Caco-2 (cell line): ENCODE data around the gene TK2. TPM values are rescaled to one million over a fixed set of nuclear protein-coding genes. Genes with fewer than 3 reads are reported as not detected.
A peak's percentile ranks its signal among the peaks of the same experiment; 100 is the strongest.

Experiments used
- Bru-seq: library from RNA; stranded (reverse); fragments of 400-500 nt; gene quantifications from one replicate; lab custom pipeline; 2021; lab: Mats Ljungman, UMichigan
- BruChase-seq, 2 experiments: library from RNA; stranded (reverse); fragments of 400-500 nt; gene quantifications; one replicate each; lab custom pipeline; 2021; lab: Mats Ljungman, UMichigan
- BruUV-seq: library from RNA; stranded (reverse); fragments of 400-500 nt; replicated peaks from 2 replicates; lab custom pipeline; 2021; lab: Mats Ljungman, UMichigan
- CTCF ChIA-PET: fragments of 300-600 bp; sonication (Branson Sonifier 250); formaldehyde crosslinking; loops from one replicate; lab custom pipeline; 2022; ENCODE audit warnings: antibody characterized with exemption; lab: Charles Lee
- POLR2A ChIA-PET: fragments of 300-600 bp; sonication (Branson Sonifier 250); formaldehyde crosslinking; loops from one replicate; lab custom pipeline; 2022; ENCODE audit warnings: antibody characterized with exemption; lab: Charles Lee
- DNase-seq, 2 experiments: peaks; one replicate each; pipeline versions ENCODE4 v3.0.0 to v3.0.0-alpha.2; 2020 to 2022
- H3K27me3 ChIP-seq: replicated peaks from 2 replicates; pipeline ENCODE4 v1.6.0; 2011; ENCODE audit warnings: low read length; ENCODE audit not compliant: control insufficient read depth, insufficient read depth
- H3K36me3 ChIP-seq: 2 replicates; pipeline ENCODE4 v1.5.1; 2011; ENCODE audit warnings: low read length; ENCODE audit not compliant: control insufficient read depth, insufficient read depth
- H3K4me1 ChIP-seq: fragments of 250-450 bp; sonication (Bioruptor Pico); 2 replicates; pipeline ENCODE4 v1.5.1; 2020; ENCODE audit warnings: mild to moderate bottlenecking
- H3K4me3 ChIP-seq: 2 replicates; pipeline ENCODE4 v1.5.1; 2011; ENCODE audit warnings: low read depth, mild to moderate bottlenecking, control low read depth, low read length
- H3K9me3 ChIP-seq: fragments of 250-450 bp; sonication (Bioruptor Pico); 2 replicates; pipeline ENCODE4 v1.5.1; 2020; ENCODE audit warnings: mild to moderate bottlenecking, moderate library complexity
- H3K27ac Mint-ChIP-seq: one replicate; pipeline ENCODE4 v1.8.0; 2022; ENCODE audit warnings: mixed read lengths; ENCODE audit not compliant: unreplicated experiment
- H3K27me3 Mint-ChIP-seq: one replicate; pipeline ENCODE4 v1.8.0; 2022; ENCODE audit warnings: mixed read lengths; ENCODE audit not compliant: insufficient read depth, unreplicated experiment
- H3K36me3 Mint-ChIP-seq: one replicate; pipeline ENCODE4 v1.8.0; 2022; ENCODE audit warnings: mild to moderate bottlenecking, mixed read lengths; ENCODE audit not compliant: insufficient read depth, unreplicated experiment
- H3K4me1 Mint-ChIP-seq: one replicate; pipeline ENCODE4 v1.8.0; 2022; ENCODE audit warnings: low read depth, mixed read lengths; ENCODE audit not compliant: unreplicated experiment
- H3K4me3 Mint-ChIP-seq: one replicate; pipeline ENCODE4 v1.8.0; 2022; ENCODE audit warnings: mild to moderate bottlenecking, moderate library complexity, mixed read lengths; ENCODE audit not compliant: unreplicated experiment
- H3K9me3 Mint-ChIP-seq: one replicate; pipeline ENCODE4 v1.8.0; 2022; ENCODE audit warnings: mixed read lengths; ENCODE audit not compliant: unreplicated experiment
- intact Hi-C: fragments of 100-400 bp; cut with micrococcal nuclease; formaldehyde crosslinking; loops from one replicate; pipeline ENCODE4 v1.10.0; 2022; ENCODE audit not compliant: unreplicated experiment
- long read RNA-seq: library from polyadenylated mRNA; stranded (forward); transcript quantifications from one replicate; pipeline ENCODE4 v2.0.0, GENCODE V29; 2022
- total RNA-seq: library from RNA; stranded (reverse); gene quantifications from 2 replicates; pipeline ENCODE4 v1.2.3, GENCODE V29; 2022
- TF ChIP-seq, protein P1 (sequence below), 2 experiments: fragments of 200-600 bp in 1 of 2; IDR thresholded peaks; 1 replicate in 1 of 2; 2 replicates in 1 of 2; pipeline versions ENCODE4 v1.5.1 to v1.8.0; 2011 to 2022; ENCODE audit warnings: antibody characterized with exemption in 1 of 2, control low read depth in 1 of 2, inconsistent platforms in 1 of 2, low read depth in 1 of 2, low read length in 1 of 2, mild to moderate bottlenecking in 1 of 2, moderate library complexity in 1 of 2; ENCODE audit not compliant: insufficient read depth in 1 of 2, severe bottlenecking in 1 of 2, unreplicated experiment in 1 of 2

The TK2 gene
- total RNA-seq = 18.2 and 19.3 TPM in 2 replicates
- Bru-seq, nascent RNA = percentile 57 among the genes with signal in this experiment
- BruChase-seq, experiment 1, labeled RNA remaining after a 2-hour chase = percentile 56 among the genes with signal in this experiment
- BruChase-seq, experiment 2, labeled RNA remaining after a 6-hour chase = percentile 58 among the genes with signal in this experiment
- long read RNA-seq, full-length matches to known transcripts = 13 of 38 reads
- long read RNA-seq, partial matches to known transcripts = 2 of 38 reads
- long read RNA-seq, other reads (novel, unspliced or antisense) = 23 of 38 reads

DNA sequence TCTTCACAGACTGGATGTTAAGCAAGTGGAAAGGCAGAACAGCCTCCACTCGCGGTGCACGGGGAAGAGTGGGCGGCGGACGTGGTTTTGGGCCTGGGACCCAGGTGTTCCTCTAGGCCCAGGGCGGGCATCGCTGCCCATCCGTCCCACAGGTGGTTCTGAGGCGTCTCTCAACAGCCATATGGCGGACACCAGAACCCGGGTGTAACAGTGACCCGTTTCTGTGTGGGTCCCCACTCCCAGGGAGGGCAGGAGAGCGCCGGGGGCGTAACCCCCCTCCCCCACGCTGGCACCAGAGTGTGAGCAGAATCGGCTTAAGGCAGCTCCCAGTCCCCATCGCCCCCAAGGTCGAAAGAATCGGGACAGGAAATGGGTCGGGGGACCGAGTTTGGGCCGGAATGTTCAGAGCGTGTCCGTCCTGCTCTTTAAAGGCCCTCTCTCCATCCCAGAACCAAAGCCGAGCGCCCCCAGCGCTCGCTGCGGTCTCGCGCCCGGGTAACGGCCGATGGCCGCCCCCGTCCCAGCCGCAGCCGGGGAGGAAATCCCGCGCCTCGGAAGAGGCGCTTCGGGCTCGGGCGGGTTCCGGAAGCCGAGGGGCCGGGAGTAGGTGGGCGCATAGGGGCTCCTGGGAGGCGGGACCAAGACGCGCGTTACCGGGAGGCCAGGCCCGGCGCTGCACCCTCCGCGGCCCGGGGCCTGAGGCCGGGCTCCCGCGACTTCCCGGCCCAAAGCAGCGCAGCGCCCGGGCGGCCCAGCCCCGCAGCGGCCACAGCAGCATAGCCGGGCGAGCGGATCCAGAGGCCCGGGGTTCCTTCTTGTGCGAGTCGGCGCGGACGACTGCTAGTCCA is at the start of gene TK2:
TSS of gene TK2 (minus strand) at position 839 of the 848 bp plus-strand sequence. CDS start at position 778, 61 bp downstream.
- CTCF ChIA-PET = no interaction called here
- Mint-ChIP-seq H3K9me3 (no peaks in the 10 kb centered on the region), H3K4me1 (peaks cover 32% of the 10 kb centered on the region)

DNA sequence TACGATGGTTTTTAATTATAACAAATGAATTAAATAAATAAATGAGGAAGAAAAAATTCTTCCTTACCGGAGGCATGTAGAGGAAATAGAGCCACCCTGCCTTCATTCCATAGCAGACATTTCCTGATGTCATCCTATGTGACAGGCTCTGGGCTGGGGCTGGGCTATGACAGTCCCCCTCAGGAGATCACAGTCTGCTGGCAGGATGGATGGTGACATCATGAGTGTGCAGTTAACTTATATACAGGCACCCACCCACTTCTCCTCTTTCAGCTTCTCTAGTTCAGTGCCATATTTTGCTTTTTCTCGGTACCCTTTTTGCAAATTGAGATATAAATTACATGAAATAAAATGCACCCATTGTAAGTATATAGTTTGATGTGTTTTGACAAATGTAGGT is 48.2 kb upstream of the TK2 start:
- H3K9me3 ChIP-seq = peaks cover 5% of the 10 kb centered on the region; the same call in 1 of the 2 replicates
- TF ChIP-seq, protein P1, sequence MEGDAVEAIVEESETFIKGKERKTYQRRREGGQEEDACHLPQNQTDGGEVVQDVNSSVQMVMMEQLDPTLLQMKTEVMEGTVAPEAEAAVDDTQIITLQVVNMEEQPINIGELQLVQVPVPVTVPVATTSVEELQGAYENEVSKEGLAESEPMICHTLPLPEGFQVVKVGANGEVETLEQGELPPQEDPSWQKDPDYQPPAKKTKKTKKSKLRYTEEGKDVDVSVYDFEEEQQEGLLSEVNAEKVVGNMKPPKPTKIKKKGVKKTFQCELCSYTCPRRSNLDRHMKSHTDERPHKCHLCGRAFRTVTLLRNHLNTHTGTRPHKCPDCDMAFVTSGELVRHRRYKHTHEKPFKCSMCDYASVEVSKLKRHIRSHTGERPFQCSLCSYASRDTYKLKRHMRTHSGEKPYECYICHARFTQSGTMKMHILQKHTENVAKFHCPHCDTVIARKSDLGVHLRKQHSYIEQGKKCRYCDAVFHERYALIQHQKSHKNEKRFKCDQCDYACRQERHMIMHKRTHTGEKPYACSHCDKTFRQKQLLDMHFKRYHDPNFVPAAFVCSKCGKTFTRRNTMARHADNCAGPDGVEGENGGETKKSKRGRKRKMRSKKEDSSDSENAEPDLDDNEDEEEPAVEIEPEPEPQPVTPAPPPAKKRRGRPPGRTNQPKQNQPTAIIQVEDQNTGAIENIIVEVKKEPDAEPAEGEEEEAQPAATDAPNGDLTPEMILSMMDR (IDR thresholded peaks at IDR 0.05; ENCODE audit: insufficient read depth in 1 of 2, low read depth in 1 of 2, low read length in 1 of 2, severe bottlenecking in 1 of 2, unreplicated experiment in 1 of 2) = no peak
- H3K4me3 ChIP-seq = no peak overlapping the region
- no peaks in the 10 kb centered on the region for H3K4me1 ChIP-seq
- no peak overlapping the region for H3K27ac Mint-ChIP-seq
- H3K36me3 Mint-ChIP-seq = no peaks in the 10 kb centered on the region
- BruUV-seq = no TSS peak
- intact Hi-C loops = no loop called here
- H3K4me1 Mint-ChIP-seq = peaks cover 6% of the 10 kb centered on the region
- H3K36me3 ChIP-seq = no peaks in the 10 kb centered on the region
- H3K9me3 Mint-ChIP-seq = no peaks in the 10 kb centered on the region
- no peaks in the 10 kb centered on the region for H3K27me3 ChIP-seq
- CTCF ChIA-PET = interaction anchor here (2.0 kb wide), 1 partner anchor 10 kb away, joined by 10 read pairs; no protein-coding TSS in a partner anchor
- POLR2A ChIA-PET = interaction anchor here (0.5 kb wide), 1 partner anchor 34 kb away, joined by 4 read pairs; no protein-coding TSS in a partner anchor
- peaks cover 4% of the 10 kb centered on the region for H3K27me3 Mint-ChIP-seq
- no peak overlapping the region for H3K4me3 Mint-ChIP-seq
- DNase-seq = no peak

More for the DNA sequence above, at the start of gene TK2:
- Mint-ChIP-seq H3K36me3 (peaks cover 33% of the 10 kb centered on the region), H3K27ac (peak within 1 kb of the TSS; percentile 77), H3K27me3 (no peaks in the 10 kb centered on the region), H3K4me3 (peak within 1 kb of the TSS; percentile 76)
- H3K36me3 ChIP-seq = no peaks in the 10 kb centered on the region
- peaks cover 28% of the 10 kb centered on the region for H3K4me1 ChIP-seq
- POLR2A ChIA-PET = no interaction called here
- H3K4me3 ChIP-seq = peak within 1 kb of the TSS; percentile 70
- TF ChIP-seq, protein P1 (IDR thresholded peaks at IDR 0.05; ENCODE audit: insufficient read depth in 1 of 2, low read depth in 1 of 2, low read length in 1 of 2, severe bottlenecking in 1 of 2, unreplicated experiment in 1 of 2) = peak in 1 of 2 experiments; percentile 44
- H3K27me3 ChIP-seq = no peaks in the 10 kb centered on the region
- peak; percentile 64 to 74 for DNase-seq
- BruUV-seq = TSS peak; percentile 40
- no peaks in the 10 kb centered on the region for H3K9me3 ChIP-seq
- intact Hi-C loops = loop anchor here (5.0 kb wide), 1 partner anchor 53 kb away; the partner anchor contains the start of gene CMTM3
